ENCODE results near the gene ELAVL2. TPM values are rescaled to one million over a fixed set of nuclear protein-coding genes. Genes with fewer than 3 reads are reported as not detected.

The ELAVL2 gene
- total RNA-seq, 1 donor: not detected

DNA sequence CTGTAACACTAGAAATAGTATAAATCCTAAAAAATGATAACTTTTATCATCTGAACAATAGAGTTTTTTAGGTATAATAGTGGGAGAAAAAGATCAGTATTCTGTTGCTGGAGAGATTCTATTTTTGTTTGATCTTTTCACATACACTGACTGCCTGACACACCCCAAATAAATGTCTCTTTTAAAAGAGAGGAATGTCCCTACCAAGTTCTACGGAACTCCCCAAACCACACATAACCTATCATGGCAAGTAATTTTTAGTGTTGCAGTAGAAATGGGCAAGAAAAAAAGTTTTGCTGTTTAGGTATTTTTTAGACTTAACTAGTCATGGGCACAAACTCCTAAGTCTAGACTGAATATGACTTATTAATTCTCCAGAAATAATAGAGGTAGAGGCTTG, 139.1 kb downstream of the ELAVL2 start:
- TF ChIP-seq, protein P1, sequence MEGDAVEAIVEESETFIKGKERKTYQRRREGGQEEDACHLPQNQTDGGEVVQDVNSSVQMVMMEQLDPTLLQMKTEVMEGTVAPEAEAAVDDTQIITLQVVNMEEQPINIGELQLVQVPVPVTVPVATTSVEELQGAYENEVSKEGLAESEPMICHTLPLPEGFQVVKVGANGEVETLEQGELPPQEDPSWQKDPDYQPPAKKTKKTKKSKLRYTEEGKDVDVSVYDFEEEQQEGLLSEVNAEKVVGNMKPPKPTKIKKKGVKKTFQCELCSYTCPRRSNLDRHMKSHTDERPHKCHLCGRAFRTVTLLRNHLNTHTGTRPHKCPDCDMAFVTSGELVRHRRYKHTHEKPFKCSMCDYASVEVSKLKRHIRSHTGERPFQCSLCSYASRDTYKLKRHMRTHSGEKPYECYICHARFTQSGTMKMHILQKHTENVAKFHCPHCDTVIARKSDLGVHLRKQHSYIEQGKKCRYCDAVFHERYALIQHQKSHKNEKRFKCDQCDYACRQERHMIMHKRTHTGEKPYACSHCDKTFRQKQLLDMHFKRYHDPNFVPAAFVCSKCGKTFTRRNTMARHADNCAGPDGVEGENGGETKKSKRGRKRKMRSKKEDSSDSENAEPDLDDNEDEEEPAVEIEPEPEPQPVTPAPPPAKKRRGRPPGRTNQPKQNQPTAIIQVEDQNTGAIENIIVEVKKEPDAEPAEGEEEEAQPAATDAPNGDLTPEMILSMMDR (IDR thresholded peaks at IDR 0.05; ENCODE audit: insufficient read depth, low read depth, low read length): no peak
- no peak overlapping the region for H3K4me3 ChIP-seq (ENCODE audit: low read depth, low read length)
- DNase-seq (ENCODE audit: low read depth): no peak

DNA sequence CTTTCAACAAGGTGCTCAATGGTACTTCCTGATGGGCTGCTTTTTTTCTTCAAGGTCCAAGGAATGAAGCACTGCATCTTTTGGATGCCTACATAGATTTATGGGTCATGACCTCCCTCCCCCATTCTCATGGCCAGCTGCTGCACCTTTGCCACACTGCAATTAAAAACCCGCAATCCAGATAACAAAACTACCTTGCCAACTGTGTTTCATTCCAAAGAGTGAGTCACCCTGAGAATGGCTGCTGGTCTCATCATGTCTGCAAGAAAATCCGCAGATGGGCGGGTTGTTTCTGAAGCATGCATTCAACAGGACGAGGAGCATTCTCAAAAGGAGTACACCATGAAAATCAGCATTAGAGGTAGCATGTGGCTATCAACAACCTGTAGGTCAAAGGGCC, 139.8 kb downstream of the ELAVL2 start:
- TF ChIP-seq, protein P1 (IDR thresholded peaks at IDR 0.05; ENCODE audit: insufficient read depth, low read depth, low read length): no peak
- no peak for DNase-seq (ENCODE audit: low read depth)
- H3K4me3 ChIP-seq (ENCODE audit: low read depth, low read length): no peak overlapping the region

DNA sequence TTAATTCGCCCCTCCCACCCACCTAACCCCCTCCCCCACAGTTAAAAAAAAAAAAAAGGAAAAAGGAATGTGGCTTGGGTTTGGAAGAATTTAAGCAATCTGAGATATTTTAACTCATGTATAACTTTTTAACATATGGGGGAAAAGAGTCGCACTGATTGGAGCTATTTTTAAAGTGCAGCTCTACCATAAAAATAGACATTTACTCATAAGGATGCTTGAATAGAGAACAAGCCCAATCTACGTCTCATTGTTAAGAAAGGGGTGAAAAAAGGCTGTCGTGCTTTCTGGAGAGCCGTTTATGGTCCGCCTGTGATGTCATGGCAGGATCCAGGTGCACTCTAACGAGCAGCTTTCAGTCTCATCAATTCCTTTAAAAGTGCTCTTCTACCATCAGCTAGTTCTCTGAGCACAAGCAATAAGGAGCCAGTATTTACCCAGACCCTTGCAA, 142.4 kb downstream of the ELAVL2 start:
- no peak for DNase-seq (ENCODE audit: low read depth)
- no peak overlapping the region for H3K4me3 ChIP-seq (ENCODE audit: low read depth, low read length)

DNA sequence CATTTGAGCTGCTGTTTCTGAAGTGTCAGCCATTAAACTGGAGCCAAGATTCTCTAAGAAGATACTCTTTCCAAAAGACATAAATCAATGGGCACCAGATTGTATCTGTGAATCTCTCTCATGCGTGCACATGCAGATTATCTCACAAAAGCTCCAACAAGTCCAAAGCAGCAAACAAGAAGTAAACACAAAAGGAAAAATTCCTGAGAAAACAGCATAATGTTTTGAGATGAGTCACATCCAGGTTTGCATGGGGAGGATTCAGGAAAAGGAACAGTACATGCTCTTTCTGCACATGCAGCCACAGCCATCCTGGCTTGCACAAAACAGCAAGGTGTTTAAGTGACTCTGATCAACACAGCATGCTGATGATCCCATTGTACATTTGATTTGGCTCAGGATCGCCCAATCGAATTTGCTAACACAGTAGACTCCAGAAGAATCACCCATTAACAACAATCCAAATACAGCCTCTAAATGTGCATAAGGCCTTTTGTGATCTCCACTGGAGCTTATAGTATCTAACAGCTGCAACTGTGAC, 143.1 kb downstream of the ELAVL2 start:
- peak; percentile 1 for DNase-seq (ENCODE audit: low read depth)
- H3K4me3 ChIP-seq (ENCODE audit: low read depth, low read length): no peak overlapping the region
- TF ChIP-seq, protein P1 (IDR thresholded peaks at IDR 0.05; ENCODE audit: insufficient read depth, low read depth, low read length): no peak

More for the DNA sequence above, 142.4 kb downstream of the ELAVL2 start:
- TF ChIP-seq, protein P1 (IDR thresholded peaks at IDR 0.05; ENCODE audit: insufficient read depth, low read depth, low read length): no peak

DNA sequence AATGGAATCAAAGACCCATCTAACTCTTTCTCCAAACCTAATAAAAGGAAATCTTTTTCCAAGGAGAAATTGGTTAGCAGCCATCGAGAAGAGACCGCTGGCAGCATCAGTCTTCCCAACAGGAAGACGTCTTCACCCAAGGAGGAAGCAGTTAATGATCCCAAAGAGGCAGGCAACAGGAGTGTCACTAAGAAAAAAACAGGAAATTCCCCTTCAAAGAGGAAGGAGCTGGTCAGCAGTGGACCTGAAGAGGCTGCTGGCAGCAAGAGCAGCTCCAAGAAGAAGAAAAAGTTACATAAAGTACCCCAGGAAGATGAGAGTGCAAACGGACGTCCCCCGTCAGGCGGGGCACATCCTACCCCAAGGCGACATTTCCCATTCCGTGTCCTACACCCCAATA, 143.7 kb downstream of the ELAVL2 start:
- no peak for DNase-seq (ENCODE audit: low read depth)
- TF ChIP-seq, protein P1 (IDR thresholded peaks at IDR 0.05; ENCODE audit: insufficient read depth, low read depth, low read length): no peak
- no peak overlapping the region for H3K4me3 ChIP-seq (ENCODE audit: low read depth, low read length)

DNA sequence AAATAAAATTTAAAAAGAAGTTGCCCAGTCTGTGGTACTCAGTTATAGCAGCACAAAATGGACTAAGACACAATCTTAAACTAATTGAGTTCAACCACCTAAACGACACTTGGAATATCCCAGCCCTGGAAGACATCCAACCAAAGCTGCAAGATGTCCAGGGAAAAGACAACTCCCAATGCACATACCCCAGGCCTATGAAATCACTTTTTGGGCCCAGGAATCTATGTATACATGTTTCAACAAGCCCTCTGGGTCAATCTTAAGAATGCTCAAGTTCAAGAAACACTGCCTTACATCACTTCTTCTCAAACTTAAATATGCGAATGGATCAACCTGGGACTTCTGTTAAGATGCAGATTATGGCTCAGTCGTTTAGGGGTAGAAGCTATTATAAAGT, 148.6 kb downstream of the ELAVL2 start:
- no peak overlapping the region for H3K4me3 ChIP-seq (ENCODE audit: low read depth, low read length)
- TF ChIP-seq, protein P1 (IDR thresholded peaks at IDR 0.05; ENCODE audit: insufficient read depth, low read depth, low read length): no peak
- no peak for DNase-seq (ENCODE audit: low read depth)

DNA sequence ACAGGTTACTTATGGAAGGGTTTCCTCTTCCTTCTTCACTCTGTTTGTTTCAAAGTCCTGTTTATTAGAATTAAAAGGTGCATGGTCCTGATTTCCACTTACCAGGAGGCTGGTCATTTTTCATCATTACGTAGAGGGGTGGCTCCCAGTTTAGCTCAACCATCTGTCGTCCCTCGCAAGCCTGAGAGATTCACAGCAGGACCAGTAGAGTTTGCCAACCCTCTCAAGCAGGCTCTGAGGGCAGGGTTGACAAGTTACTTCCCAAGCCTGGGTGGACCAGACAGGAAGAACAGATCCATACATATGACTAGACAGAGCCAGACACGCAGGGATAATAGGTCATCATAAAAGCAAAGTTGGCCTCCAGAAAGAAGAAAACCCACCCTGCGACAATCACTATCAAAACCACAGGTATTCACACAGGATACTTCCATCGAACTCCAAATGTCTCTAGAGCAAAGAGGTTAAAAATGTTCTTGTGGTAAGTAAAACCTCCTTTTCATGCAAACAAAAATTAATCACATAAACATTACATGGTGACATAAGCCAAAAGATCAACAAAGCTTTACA, 151.9 kb downstream of the ELAVL2 start:
- H3K4me3 ChIP-seq (ENCODE audit: low read depth, low read length): no peak overlapping the region
- TF ChIP-seq, protein P1 (IDR thresholded peaks at IDR 0.05; ENCODE audit: insufficient read depth, low read depth, low read length): no peak
- no peak for DNase-seq (ENCODE audit: low read depth)
